ENCODE results near the gene MGST3.

DNA sequence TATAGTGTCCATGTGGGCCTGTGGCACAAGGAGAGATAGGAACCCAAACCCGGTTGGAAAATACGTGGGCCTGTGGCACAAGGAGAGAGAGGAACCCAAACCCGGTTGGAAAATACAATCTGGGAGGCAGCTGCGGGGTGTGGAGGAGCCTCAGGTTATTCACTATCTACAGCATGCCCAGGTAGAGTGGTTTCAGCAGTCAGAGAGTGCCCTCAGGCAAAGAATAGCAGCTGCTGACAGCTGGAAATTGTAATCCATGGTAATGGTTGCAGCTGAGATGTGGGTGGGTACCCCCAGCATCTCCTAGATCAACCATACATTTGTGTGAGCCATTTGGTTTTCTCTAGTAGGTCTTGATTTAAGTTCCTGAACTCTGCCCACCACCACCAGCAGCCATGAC, 25.8 kb upstream of the MGST3 start:
- TF ChIP-seq POLR2AphosphoS5 (IDR thresholded peaks at IDR 0.05; ENCODE audit: borderline replicate concordance, low read depth, low read length) (no peak), EZH2 (IDR thresholded peaks at IDR 0.05) (no peak)
